GM19463 (cell line): Measurements from ENCODE around the gene TMEM109.

ENCODE experiments used
- ATAC-seq: cut with Tn5 transposase; IDR thresholded peaks from one replicate; pipeline ENCODE4 v1.9.1; 2021; ENCODE audit warnings: mild to moderate bottlenecking, moderate library complexity; ENCODE audit not compliant: unreplicated experiment

Gene TMEM109

DNA sequence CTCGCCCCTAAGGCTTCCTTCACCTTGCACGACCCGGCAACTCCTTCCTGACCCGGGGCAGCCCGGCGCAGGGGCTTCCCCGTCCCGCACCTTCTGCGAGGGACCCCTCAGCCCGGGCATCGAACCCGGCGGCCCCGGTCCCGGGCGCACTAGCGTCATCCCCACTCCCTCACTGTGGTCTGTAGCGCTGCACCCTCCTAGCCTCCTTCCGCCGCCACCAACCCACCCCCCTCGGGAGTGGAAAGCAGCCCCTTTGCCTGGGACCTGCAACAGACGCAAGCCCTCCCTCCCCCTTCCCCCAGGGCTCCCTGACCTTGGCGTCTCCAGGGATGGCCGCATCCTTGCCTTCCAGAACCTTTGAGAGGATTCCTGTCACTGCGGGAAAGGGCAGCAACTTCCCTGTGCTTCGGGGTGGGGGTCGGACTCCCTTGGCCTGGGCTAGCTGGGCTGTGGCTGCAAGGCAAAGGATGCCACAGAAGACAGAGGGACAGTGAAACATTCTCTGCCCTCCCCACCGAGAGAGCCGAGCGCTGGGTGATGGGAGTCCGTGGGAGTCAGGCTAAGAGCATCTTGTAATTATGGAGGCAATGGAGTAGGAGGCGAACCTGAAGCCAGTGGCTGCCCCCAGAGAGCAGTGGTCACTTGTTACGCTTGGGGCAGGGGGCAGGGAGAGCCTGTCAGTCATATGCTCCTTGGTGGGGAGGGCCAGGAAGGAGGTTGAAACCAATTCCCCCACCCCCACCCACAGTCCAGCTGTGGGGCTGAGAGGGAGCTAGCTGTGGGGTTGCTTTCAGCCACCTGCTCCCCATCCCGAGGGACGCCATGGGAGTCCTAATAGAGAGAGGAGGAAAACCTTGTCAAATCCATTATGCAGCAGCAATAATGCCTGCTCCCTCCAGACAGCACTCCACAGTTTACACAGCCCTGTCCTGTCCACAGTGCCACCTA, 11.2 kb downstream of the TMEM109 start:
- peak; percentile 17 for ATAC-seq

DNA sequence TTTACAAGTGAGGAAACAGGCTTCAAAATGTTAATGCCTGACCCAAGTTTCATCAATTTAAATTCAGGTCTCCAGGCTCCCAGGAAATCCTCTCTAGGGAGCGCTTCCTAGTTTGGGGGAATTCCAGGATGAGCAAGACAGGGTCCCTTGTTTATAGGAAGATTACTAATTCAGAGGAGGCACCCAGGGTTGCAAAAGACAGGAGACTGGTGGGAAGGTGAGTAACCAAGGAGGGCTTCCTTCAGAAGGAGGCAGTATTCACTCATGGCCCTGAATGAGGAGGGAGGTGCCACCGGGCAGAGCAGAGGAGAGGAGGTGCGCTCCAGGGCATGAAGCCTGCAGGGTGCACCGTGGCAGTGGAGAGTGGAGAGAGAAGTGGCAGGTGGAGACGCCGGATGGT, 11.9 kb downstream of the TMEM109 start:
- ATAC-seq: no peak

DNA sequence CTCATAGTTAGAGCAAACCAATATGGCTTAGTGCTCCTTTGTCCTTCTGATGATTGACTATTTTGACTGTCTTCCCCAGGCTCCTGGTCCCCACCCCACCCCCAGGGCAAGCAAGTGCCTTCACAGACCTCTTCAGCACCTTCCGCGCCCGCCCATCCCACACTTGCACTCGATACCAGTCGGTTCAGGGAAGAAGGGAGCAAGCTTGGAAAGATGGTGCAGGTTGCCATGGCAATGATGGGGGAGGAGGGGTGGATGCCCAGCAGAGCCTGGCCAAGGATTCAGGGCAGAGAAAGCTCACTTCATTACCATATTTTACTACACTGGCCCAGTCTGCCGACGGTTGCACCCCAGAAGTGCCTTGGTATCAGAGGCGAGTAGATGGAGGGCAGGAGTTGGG, 12.5 kb downstream of the TMEM109 start:
- ATAC-seq: no peak

DNA sequence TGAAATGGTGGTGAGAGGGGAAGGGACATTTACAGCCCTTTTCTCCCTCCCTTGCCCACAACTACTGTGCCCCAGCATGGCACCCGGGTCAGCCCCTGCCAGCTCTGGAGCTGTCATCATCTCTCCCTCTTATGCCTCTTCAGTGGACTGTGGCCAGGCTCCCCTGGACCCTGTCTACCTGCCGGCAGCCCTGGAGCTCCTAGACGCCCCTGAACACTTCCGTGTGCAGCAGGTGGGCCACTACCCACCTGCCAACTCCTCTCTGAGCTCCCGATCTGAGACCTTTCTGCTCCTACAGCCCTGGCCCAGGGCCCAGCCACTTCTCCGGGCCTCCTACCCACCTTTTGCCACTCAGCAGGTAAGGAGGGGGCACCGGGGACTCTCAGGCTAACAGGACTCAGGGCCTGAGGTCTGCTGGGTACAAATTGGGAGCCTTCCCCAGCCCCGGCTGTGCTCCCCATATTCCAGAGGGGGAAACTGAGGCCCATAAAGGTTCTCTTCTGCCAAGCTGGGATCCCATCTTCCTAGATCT, 13.2 kb downstream of the TMEM109 start:
- no peak for ATAC-seq

DNA sequence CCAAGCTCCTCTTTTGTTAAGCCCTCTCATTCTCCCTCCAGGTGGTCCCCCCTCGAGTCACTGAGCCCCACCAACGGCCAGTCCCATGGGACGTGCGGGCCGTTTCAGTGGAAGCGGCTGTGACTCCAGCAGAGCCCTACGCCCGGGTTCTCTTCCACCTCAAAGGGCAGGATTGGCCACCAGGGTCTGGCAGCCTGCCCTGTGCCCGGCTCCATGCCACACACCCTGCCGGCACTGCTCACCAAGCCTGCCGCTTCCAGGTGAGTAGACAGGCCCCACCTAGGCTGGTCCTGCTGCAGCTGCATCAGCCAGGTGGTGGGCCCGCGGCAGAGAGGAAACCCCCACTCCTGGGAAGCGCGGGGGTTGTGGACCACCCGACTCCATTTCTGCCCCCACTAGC, 13.6 kb downstream of the TMEM109 start:
- ATAC-seq: no peak

DNA sequence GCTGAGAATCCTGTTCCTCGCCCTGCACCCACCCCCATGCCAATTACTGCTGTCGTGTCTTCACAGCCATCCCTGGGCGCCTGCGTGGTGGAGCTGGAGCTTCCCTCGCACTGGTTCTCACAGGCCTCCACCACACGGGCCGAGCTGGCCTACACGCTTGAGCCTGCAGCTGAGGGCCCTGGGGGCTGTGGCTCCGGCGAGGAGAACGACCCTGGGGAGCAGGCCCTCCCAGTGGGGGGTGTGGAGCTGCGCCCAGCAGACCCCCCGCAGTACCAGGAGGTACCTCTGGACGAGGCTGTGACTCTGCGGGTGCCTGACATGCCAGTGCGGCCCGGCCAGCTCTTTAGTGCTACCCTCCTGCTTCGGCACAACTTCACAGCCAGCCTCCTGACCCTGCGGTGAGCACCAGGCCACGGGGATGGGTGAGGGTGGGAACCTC, 14.6 kb downstream of the TMEM109 start:
- no peak for ATAC-seq

DNA sequence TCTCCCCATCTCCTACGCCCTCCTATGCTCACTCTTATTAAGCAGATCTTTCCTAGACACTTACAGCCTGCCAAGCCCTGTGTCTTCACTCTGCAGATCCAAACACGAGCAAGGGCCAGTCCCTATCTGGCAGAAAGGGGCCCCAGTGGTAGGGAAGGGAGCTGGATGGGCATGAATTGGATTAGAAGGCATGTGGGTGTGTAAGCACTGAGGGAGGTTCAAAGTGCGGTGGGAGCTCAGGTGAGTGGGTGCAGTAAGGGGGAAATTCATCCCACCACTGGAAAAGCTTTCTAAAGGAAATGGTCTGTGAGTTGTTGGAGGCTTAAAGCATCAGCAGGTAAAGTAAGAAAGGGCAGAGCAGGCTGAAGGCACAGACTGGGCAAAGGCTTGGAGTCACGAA, 15.8 kb downstream of the TMEM109 start:
- ATAC-seq: no peak

DNA sequence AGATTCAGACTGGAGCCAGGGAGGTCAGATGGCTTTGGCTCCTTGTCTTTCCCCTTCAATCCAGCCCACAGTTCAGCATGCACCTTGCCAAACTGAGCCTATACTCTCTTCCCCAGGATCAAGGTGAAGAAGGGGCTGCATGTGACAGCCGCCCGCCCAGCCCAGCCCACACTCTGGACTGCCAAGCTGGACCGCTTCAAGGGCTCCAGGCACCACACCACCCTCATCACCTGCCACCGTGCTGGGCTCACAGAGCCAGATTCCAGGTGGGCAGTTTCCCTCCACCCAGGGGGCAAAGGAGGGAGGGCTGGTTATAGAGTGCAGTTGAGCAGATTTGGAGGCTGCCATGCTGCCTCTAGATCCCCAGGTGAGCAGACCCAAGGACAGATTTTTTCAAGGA, 16.4 kb downstream of the TMEM109 start:
- ATAC-seq: no peak

DNA sequence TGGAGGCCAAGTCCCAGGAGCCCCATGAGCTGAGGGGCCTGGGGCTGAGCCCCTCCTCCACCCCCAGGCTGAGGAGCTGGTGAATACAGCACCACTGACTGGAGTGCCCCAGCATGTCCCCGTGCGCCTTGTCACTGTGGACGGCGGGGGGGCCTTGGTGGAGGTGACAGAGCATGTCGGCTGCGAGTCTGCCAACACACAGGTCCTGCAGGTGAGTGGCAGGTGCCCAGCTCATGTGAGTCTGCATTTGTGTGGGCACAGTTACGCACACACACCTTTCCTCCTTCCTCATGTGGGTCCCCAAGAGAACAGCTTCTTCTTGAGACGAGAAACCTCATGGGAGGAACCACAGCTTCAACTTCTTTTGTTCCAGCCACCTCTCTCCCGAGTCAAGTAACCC, 18.0 kb downstream of the TMEM109 start:
- no peak for ATAC-seq

DNA sequence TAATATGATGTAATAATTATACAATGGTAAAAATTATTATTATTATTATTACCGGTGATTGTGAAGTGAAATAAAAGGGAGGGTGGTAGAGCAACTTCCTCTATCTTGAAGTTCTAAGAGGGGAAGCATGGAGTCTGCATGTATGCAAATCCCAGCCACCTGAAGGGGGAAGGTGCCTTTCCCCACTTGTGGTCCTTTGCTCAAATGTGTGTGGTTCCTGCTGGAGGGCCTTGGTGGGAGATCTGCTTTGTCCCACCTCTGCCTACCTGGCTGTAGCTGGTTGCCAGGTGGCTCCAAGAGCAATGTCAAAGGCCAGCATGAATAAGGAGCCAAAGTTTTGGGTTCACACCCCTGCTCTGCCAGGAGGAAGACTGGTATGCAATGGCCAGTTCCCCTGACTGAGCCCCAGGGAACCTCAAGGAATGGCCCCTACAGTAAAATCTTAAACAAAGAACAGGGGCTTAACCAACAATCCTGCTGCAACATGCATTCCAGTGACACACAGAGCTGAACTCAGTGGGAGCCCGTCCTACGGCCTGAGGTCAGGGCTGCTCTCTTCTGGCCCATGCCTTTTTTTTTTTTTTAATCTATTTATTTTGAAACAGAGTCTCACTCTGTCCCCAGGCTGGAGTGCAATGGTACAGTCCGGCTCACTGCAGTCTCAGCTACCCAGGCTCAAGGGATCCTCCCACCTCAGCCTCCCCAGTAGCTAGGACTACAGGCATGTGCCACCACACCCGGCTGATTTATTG, 18.8 kb downstream of the TMEM109 start:
- ATAC-seq: no peak

DNA sequence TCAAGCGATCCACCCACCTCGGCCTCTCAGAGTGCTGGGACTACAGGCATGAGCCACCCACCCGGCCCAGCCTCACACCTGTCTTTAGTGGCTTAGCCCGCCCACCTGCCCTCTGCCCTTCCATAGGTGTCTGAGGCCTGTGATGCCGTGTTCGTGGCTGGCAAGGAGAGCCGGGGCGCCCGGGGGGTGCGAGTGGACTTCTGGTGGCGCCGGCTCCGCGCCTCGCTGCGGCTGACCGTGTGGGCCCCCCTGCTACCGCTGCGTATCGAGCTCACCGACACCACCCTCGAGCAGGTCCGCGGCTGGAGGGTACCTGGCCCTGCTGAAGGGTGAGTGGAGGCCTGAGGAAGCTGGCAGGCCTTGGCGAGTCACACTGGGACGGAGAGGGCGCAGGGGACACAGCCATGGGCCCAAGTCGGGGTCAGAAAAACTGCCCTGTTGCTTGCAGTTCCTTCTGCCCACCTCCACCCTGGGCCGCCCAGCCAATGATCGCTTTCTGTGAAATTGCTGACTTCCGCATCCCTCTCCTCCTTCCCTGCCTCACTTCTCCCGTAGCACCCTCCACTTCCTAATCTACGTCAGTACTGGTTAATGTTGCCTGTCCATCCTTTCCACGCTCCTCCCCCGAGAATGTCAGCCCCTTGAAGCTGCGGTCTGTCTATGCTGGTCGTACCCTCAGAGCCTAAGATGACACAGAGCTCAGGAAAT, 19.6 kb downstream of the TMEM109 start:
- no peak for ATAC-seq

DNA sequence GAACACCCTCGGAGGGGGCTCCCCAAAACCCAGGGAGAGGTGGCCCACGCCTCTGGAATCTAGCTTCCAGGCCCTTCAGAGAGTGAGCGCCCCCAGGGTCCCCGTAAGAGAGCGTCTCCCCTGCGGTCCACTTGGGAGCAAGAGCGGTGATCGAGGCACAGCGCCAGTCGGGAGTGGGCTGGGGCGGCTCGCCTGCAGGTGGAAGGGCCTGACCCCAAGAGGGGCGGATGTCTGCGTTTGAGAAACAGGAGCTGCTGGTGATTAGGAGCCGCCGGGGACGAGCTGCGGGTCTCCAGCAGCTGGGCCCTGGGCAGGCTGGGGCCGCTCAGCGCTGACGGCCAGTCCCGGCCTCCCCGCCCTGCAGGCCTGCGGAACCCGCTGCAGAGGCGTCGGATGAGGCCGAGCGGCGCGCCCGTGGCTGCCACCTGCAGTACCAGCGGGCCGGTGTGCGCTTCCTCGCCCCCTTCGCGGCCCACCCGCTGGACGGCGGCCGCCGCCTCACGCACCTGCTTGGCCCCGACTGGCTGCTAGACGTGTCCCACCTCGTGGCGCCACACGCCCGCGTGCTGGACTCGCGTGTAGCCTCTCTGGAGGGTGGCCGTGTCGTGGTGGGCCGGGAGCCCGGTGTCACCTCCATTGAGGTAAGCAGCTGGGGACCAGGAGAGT, 20.3 kb downstream of the TMEM109 start:
- no peak for ATAC-seq

DNA sequence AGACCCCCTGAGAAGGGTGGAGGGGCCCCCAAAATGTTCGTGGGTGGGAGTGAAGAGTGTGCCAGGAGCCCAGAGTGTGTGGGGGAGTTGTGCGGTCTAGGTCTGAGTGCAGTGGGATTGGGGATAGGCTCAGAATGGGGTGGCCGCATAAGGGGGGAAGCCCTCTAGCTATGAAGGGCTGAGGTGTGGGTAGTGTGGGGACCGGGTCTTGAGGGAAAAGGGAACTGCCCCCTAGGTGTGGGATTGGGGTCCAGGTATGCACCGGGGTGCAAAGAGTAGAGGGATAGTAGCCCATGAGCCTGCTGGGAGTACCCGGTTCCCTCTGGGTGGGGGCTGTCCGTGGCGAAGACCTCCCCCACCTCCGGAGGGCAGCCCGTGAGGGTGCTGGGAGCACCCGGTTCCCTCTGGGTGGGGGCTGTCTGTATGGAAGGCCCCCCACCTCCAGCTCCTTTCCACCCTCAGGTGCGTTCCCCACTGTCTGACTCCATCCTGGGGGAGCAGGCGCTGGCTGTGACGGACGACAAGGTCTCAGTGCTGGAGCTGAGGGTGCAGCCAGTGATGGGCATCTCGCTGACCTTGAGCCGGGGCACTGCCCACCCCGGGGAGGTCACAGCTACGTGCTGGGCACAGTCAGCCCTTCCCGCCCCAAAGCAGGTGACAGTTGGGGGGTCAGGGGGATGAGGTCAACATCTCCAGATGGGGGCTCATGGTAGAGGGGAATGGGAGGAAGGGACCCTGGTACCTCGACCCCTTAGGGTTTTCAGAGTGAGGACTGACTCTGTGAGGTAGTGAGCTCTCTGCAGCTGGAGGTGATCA, 21.0 kb downstream of the TMEM109 start:
- no peak for ATAC-seq

DNA sequence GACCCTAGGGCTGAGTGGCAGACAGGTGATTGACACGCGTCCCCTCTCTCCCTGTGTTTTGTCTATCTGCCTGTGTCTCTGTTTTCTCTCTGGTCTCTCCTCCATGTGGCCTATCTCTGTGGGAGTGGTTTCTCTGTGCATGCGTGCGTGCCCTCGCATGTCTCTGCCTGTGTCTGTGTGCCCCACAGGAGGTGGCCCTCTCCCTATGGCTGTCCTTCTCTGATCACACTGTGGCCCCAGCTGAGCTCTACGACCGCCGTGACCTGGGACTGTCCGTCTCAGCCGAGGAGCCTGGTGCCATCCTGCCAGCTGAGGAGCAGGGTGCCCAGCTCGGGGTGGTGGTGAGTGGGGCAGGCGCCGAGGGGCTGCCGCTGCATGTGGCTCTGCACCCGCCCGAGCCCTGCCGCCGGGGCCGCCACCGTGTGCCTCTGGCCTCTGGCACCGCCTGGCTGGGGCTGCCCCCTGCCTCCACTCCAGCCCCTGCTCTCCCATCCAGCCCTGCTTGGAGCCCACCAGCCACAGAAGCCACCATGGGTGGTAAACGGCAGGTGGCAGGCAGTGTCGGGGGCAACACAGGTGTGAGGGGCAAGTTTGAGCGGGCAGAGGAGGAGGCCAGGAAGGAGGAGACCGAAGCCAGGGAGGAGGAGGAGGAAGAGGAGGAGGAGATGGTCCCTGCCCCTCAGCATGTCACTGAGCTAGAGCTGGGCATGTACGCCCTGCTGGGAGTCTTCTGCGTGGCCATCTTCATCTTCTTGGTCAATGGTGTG, 21.9 kb downstream of the TMEM109 start:
- no peak for ATAC-seq

DNA sequence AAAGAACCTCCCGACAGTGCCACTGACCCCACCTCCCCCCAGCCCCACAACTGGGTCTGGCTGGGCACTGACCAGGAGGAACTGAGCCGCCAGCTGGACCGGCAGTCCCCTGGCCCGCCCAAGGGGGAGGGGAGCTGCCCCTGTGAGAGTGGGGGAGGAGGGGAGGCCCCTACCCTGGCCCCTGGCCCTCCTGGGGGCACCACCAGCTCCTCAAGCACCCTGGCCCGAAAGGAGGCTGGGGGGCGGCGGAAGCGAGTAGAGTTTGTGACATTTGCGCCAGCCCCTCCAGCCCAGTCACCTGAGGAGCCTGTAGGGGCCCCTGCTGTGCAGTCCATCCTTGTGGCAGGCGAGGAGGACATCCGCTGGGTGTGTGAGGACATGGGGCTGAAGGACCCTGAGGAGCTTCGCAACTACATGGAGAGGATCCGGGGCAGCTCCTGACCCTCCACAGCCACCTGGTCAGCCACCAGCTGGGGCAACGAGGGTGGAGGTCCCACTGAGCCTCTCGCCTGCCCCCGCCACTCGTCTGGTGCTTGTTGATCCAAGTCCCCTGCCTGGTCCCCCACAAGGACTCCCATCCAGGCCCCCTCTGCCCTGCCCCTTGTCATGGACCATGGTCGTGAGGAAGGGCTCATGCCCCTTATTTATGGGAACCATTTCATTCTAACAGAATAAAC, 22.6 kb downstream of the TMEM109 start:
- ATAC-seq: no peak

DNA sequence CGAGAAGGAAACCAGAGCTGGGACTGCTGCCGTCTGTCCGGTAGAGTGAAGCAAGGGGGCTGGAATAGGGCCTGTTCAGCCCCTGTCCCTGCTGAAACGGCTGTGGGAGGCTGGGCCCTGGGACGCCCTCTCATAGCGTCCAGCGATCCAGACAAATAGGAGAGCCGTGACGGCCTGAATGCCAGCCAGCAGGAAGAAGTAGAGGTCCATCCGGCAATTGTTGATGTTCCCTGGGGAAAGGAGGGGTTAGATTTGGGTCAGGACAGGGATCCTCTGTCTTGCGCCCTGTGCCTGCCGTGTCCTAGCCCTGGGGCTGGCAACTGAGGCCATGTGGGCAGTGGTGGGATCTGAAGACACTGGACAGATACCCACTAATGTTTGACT, 23.2 kb downstream of the TMEM109 start:
- no peak for ATAC-seq

DNA sequence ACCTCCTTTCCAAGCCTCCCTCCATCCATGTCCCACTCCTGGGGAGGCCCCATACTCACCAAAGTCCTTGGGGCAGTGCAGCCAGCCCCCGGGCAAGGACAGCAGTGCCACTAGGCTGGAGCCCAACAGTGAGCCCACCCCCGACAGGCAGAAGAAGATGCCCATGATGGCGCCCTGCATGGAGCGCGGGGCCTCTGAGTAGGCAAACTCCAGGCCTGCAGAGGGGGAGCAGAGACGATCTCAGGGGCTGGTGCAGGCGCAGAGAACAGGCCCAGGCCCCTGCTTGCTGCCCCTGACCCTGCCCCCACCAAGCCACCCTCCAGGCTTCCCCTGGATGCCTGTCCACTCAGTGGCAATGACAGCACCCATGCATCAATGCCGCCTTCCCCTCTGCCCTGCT, 23.9 kb downstream of the TMEM109 start:
- no peak for ATAC-seq

DNA sequence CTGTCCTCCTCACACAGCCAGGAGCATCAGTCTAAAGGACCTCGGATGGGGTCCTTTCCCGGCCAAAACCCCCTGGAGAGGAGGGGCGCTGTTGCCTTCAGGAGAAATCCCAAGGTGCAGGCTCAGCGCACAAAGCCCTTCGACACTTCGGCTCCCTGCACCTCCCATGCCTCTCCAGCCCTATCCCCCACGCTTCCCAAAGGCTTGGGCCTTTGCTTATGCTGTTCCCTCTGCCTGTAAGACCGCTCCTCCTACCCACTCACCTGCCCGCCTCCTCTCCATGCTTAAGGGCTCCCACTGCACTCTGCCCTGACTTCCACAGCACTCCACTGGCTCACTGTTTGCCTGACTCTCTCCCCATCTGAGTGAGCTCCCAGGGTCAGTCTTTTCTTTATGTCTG, 24.5 kb downstream of the TMEM109 start:
- no peak for ATAC-seq

DNA sequence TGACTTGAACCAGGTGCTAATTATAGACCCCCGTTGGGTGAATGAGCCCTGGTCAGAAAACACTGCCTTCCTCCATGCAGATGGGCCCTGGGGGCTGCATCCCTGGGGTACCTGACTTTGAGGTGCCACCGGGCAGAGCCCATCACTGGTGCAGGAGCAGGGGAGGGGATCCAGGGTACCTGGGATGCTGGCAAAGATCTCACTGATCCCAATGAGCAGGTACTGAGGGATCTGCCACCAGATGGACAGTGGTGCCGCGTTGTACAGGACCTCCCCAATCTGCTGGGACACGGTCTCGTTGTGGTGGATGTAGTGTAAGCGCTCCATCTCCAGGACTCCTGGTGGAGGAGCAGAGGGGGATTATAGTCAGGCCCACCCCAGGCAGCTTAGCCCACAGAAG, 25.3 kb downstream of the TMEM109 start:
- ATAC-seq: no peak
